GM12801 (cell line): ENCODE results near the gene ARHGEF40.

Experiments
- CTCF ChIP-seq: IDR thresholded peaks from one replicate; pipeline ENCODE4 v1.5.1; 2011; ENCODE audit warnings: control low read depth; ENCODE audit not compliant: insufficient read length; ENCODE audit errors: extremely low read depth

The ARHGEF40 gene

GRCh38 chr14:21069388-21070082, 569 bp upstream of the ARHGEF40 start:
- TF ChIP-seq CTCF, result no peak

GRCh38 chr14:21070610-21071224, 613 bp downstream of the ARHGEF40 start:
- no peak for TF ChIP-seq CTCF

- TF ChIP-seq CTCF, result no peak
Observed at GRCh38 chr14:21071225-21072030, 1.3 kb downstream of the ARHGEF40 start.

- TF ChIP-seq CTCF, result no peak
Observed at GRCh38 chr14:21072031-21072473, 1.9 kb downstream of the ARHGEF40 start.

GRCh38 chr14:21072781-21073339, 2.8 kb downstream of the ARHGEF40 start:
- no peak for TF ChIP-seq CTCF

- no peak for TF ChIP-seq CTCF
Observed at GRCh38 chr14:21073921-21074320, 3.8 kb downstream of the ARHGEF40 start.
